ENCODE results near the gene PLPP3.
A peak's percentile ranks its signal among the peaks of the same experiment; 100 is the strongest.

PLPP3 gene

GRCh38 chr1:56557746-56558145 lies 21.6 kb downstream of the PLPP3 start:
- H3K4me3 ChIP-seq (ENCODE audit: low read length): no peak overlapping the region
- no peaks in the 10 kb centered on the region for H3K27me3 ChIP-seq (ENCODE audit: control insufficient read depth, insufficient read depth, low read length)
- H3K9ac ChIP-seq (ENCODE audit: low read length): no peak overlapping the region
- H3K36me3 ChIP-seq (ENCODE audit: control insufficient read depth, low read depth, low read length): no peaks in the 10 kb centered on the region
- H3K27ac ChIP-seq (ENCODE audit: low read length): no peak overlapping the region
- H3K9me3 ChIP-seq (ENCODE audit: control insufficient read depth, low read depth, low read length): no peaks in the 10 kb centered on the region
- peaks cover 33% of the 10 kb centered on the region for H3K4me1 ChIP-seq (ENCODE audit: control insufficient read depth, low read depth, low read length)

- Histone ChIP-seq H3K4me3 (ENCODE audit: low read length) (no peak overlapping the region), H3K27me3 (ENCODE audit: control insufficient read depth, insufficient read depth, low read length) (no peaks in the 10 kb centered on the region), H3K9ac (ENCODE audit: low read length) (no peak overlapping the region), H3K4me1 (ENCODE audit: control insufficient read depth, low read depth, low read length) (peaks cover 43% of the 10 kb centered on the region), H3K27ac (ENCODE audit: low read length) (no peak overlapping the region), H3K36me3 (ENCODE audit: control insufficient read depth, low read depth, low read length) (no peaks in the 10 kb centered on the region), H3K9me3 (ENCODE audit: control insufficient read depth, low read depth, low read length) (no peaks in the 10 kb centered on the region)
Measured at GRCh38 chr1:56555448-56555847, 23.9 kb downstream of the PLPP3 start.

DNA sequence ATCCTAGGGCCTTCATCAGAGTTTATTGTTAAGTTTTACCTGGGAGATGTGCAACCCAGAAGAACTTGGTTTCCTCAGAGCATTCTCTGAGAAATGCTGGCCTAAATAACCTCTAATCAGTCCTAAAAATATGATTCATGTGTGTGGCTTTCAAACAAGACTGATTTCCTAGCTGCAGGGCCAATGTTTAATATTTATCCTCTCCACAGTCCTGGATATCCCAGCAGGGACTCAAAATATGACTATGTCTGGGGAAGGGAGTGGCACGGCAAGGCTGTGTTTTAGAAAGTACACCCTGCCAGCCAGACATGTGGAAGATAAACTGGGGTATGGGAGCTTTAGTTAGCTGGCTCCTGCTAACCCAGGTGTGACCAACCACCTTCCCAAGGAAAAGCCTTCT lies 26.3 kb downstream of the PLPP3 start:
- Histone ChIP-seq H3K4me3 (ENCODE audit: low read length) (no peak overlapping the region), H3K4me1 (ENCODE audit: control insufficient read depth, low read depth, low read length) (peaks cover 57% of the 10 kb centered on the region), H3K9me3 (ENCODE audit: control insufficient read depth, low read depth, low read length) (no peaks in the 10 kb centered on the region), H3K9ac (ENCODE audit: low read length) (no peak overlapping the region), H3K27ac (ENCODE audit: low read length) (no peak overlapping the region), H3K36me3 (ENCODE audit: control insufficient read depth, low read depth, low read length) (no peaks in the 10 kb centered on the region), H3K27me3 (ENCODE audit: control insufficient read depth, insufficient read depth, low read length) (no peaks in the 10 kb centered on the region)

DNA sequence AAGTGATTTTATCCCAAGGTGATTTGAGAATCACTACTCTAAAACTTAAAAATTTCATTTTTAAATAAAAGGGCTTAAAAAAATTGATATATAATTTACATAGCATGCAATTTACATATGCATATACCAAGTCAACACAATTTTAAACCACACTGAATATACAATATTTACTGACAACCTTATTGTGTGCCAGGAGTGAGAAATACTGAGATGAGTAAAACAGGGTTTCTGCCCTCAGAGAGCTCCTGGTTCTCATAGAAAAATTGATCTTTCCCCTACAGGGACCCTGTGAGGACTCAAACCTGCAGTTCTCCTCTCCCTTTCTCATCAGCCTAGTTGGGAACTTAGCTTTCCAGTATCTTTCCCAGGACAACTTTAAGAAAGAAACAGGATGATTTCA lies 27.0 kb downstream of the PLPP3 start:
- Histone ChIP-seq H3K4me3 (ENCODE audit: low read length) (no peak overlapping the region), H3K4me1 (ENCODE audit: control insufficient read depth, low read depth, low read length) (peaks cover 60% of the 10 kb centered on the region), H3K36me3 (ENCODE audit: control insufficient read depth, low read depth, low read length) (no peaks in the 10 kb centered on the region), H3K9ac (ENCODE audit: low read length) (no peak overlapping the region), H3K27me3 (ENCODE audit: control insufficient read depth, insufficient read depth, low read length) (no peaks in the 10 kb centered on the region), H3K27ac (ENCODE audit: low read length) (no peak overlapping the region), H3K9me3 (ENCODE audit: control insufficient read depth, low read depth, low read length) (no peaks in the 10 kb centered on the region)

DNA sequence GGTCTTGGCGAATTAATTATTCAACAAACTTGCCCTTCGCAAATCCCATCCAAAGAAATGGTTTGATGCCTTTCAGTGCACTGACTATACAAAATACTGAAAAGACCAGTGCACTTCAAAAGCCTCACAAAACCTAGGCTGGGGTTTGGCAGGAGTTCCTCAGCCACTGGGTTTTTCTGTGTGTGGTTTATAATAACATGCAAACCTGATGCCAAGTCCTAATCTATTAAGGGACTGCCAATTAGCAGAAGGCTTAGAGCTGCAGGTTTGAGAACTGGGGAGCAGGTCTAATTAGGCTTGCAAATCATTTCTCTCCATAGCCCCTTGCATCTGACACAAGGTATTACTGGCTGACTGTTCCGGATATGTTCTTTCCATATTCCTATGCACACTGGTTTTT lies 27.7 kb downstream of the PLPP3 start:
- Histone ChIP-seq H3K9me3 (ENCODE audit: control insufficient read depth, low read depth, low read length) (no peaks in the 10 kb centered on the region), H3K27ac (ENCODE audit: low read length) (no peak overlapping the region), H3K4me3 (ENCODE audit: low read length) (no peak overlapping the region), H3K9ac (ENCODE audit: low read length) (no peak overlapping the region), H3K27me3 (ENCODE audit: control insufficient read depth, insufficient read depth, low read length) (no peaks in the 10 kb centered on the region), H3K36me3 (ENCODE audit: control insufficient read depth, low read depth, low read length) (no peaks in the 10 kb centered on the region), H3K4me1 (ENCODE audit: control insufficient read depth, low read depth, low read length) (peaks cover 67% of the 10 kb centered on the region)

- Histone ChIP-seq H3K9ac (ENCODE audit: low read length) (no peak overlapping the region), H3K4me3 (ENCODE audit: low read length) (peak overlapping the region; percentile 11), H3K27ac (ENCODE audit: low read length) (peak overlapping the region; percentile 49), H3K4me1 (ENCODE audit: control insufficient read depth, low read depth, low read length) (peaks cover 71% of the 10 kb centered on the region), H3K27me3 (ENCODE audit: control insufficient read depth, insufficient read depth, low read length) (no peaks in the 10 kb centered on the region), H3K9me3 (ENCODE audit: control insufficient read depth, low read depth, low read length) (no peaks in the 10 kb centered on the region), H3K36me3 (ENCODE audit: control insufficient read depth, low read depth, low read length) (no peaks in the 10 kb centered on the region)
Measured at GRCh38 chr1:56550859-56551188, 28.5 kb downstream of the PLPP3 start.

DNA sequence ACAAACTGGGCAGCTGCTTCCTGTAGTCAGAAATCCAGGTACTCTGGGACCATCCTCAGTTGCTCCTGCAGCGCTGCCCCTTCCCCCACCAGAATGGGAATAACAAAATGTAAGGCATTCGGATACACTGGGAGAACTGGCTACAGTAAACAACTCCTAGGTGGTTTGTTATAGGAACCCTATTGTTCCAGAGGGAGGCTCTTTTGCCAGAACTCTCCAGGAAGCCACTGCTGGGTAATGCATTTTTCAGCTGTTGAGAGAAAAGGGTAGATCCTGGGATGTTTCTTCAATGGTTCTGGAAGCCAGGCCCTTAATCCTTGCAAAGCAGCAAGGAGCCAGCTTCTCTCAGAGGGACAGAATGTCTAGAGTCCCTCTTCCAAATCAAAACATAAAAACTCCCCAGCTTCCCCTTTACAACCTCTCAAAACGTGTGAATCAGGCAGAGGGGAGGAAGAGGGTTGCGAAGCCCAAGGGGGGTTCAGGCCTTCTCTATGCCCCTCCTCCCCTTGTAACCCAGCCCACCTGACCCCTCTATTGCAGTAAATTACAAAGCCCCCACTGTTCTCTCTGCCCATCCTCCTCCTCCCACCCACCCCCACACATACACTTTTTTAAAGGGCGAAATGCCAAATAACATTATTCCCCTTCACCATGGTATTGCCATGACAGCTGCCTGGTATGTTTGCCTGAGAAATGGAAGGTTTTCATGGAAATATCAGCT lies 29.1 kb downstream of the PLPP3 start:
- H3K9ac ChIP-seq (ENCODE audit: low read length): no peak overlapping the region
- peaks cover 72% of the 10 kb centered on the region for H3K4me1 ChIP-seq (ENCODE audit: control insufficient read depth, low read depth, low read length)
- H3K36me3 ChIP-seq (ENCODE audit: control insufficient read depth, low read depth, low read length): no peaks in the 10 kb centered on the region
- peak overlapping the region; percentile 11 for H3K4me3 ChIP-seq (ENCODE audit: low read length)
- H3K9me3 ChIP-seq (ENCODE audit: control insufficient read depth, low read depth, low read length): no peaks in the 10 kb centered on the region
- H3K27me3 ChIP-seq (ENCODE audit: control insufficient read depth, insufficient read depth, low read length): no peaks in the 10 kb centered on the region
- H3K27ac ChIP-seq (ENCODE audit: low read length): peak overlapping the region; percentile 49

DNA sequence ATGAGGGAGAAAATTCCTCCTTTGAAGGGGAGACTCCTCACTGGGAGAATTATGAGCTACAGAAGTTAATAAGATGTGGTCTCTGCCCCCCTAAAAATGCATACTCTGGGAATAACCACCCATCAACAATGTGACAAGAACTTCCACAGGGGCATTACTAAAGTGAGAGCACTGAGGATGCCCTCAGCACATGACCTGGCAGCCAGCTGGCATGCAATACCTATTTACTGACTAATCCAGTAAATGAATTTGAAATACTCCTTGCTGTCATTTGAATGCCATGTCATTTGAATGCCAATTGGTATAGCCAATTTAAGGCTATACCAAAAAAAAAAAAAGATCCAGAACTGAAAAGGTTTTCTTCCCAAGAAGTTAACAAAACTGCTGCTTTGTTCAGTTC lies 30.8 kb downstream of the PLPP3 start:
- Histone ChIP-seq H3K4me1 (ENCODE audit: control insufficient read depth, low read depth, low read length) (peaks cover 87% of the 10 kb centered on the region), H3K27me3 (ENCODE audit: control insufficient read depth, insufficient read depth, low read length) (no peaks in the 10 kb centered on the region), H3K36me3 (ENCODE audit: control insufficient read depth, low read depth, low read length) (no peaks in the 10 kb centered on the region), H3K4me3 (ENCODE audit: low read length) (no peak overlapping the region), H3K9me3 (ENCODE audit: control insufficient read depth, low read depth, low read length) (no peaks in the 10 kb centered on the region), H3K9ac (ENCODE audit: low read length) (no peak overlapping the region), H3K27ac (ENCODE audit: low read length) (no peak overlapping the region)

GRCh38 chr1:56547977-56548376 lies 31.4 kb downstream of the PLPP3 start:
- no peaks in the 10 kb centered on the region for H3K36me3 ChIP-seq (ENCODE audit: control insufficient read depth, low read depth, low read length)
- H3K4me1 ChIP-seq (ENCODE audit: control insufficient read depth, low read depth, low read length): peaks cover 85% of the 10 kb centered on the region
- no peaks in the 10 kb centered on the region for H3K9me3 ChIP-seq (ENCODE audit: control insufficient read depth, low read depth, low read length)
- H3K27me3 ChIP-seq (ENCODE audit: control insufficient read depth, insufficient read depth, low read length): no peaks in the 10 kb centered on the region
- H3K9ac ChIP-seq (ENCODE audit: low read length): no peak overlapping the region
- no peak overlapping the region for H3K27ac ChIP-seq (ENCODE audit: low read length)
- H3K4me3 ChIP-seq (ENCODE audit: low read length): no peak overlapping the region

GRCh38 chr1:56547473-56547872 lies 31.9 kb downstream of the PLPP3 start:
- Histone ChIP-seq H3K9ac (ENCODE audit: low read length) (no peak overlapping the region), H3K27ac (ENCODE audit: low read length) (no peak overlapping the region), H3K36me3 (ENCODE audit: control insufficient read depth, low read depth, low read length) (no peaks in the 10 kb centered on the region), H3K9me3 (ENCODE audit: control insufficient read depth, low read depth, low read length) (no peaks in the 10 kb centered on the region), H3K4me3 (ENCODE audit: low read length) (no peak overlapping the region), H3K4me1 (ENCODE audit: control insufficient read depth, low read depth, low read length) (peaks cover 87% of the 10 kb centered on the region), H3K27me3 (ENCODE audit: control insufficient read depth, insufficient read depth, low read length) (no peaks in the 10 kb centered on the region)

GRCh38 chr1:56545711-56546110 lies 33.7 kb downstream of the PLPP3 start:
- H3K27me3 ChIP-seq (ENCODE audit: control insufficient read depth, insufficient read depth, low read length): no peaks in the 10 kb centered on the region
- no peaks in the 10 kb centered on the region for H3K9me3 ChIP-seq (ENCODE audit: control insufficient read depth, low read depth, low read length)
- no peak overlapping the region for H3K9ac ChIP-seq (ENCODE audit: low read length)
- H3K4me3 ChIP-seq (ENCODE audit: low read length): no peak overlapping the region
- H3K36me3 ChIP-seq (ENCODE audit: control insufficient read depth, low read depth, low read length): no peaks in the 10 kb centered on the region
- H3K4me1 ChIP-seq (ENCODE audit: control insufficient read depth, low read depth, low read length): peaks cover 81% of the 10 kb centered on the region
- H3K27ac ChIP-seq (ENCODE audit: low read length): no peak overlapping the region

- peak overlapping the region; percentile 47 for H3K27ac ChIP-seq (ENCODE audit: low read length)
- H3K4me3 ChIP-seq (ENCODE audit: low read length): no peak overlapping the region
- no peaks in the 10 kb centered on the region for H3K9me3 ChIP-seq (ENCODE audit: control insufficient read depth, low read depth, low read length)
- no peaks in the 10 kb centered on the region for H3K36me3 ChIP-seq (ENCODE audit: control insufficient read depth, low read depth, low read length)
- H3K27me3 ChIP-seq (ENCODE audit: control insufficient read depth, insufficient read depth, low read length): no peaks in the 10 kb centered on the region
- peak overlapping the region; percentile 3 for H3K9ac ChIP-seq (ENCODE audit: low read length)
- H3K4me1 ChIP-seq (ENCODE audit: control insufficient read depth, low read depth, low read length): peaks cover 77% of the 10 kb centered on the region
Measured at GRCh38 chr1:56543783-56544612, 35.4 kb downstream of the PLPP3 start.
